ENCODE measurements around the gene RBPJL.

Gene RBPJL

GRCh38 chr20:45340236-45340847 is 33.7 kb downstream of the RBPJL start:
- no peak overlapping the region for H3K4me3 ChIP-seq (ENCODE audit: low read depth, low read length)
- DNase-seq (ENCODE audit: low read depth): no peak
- no peak for TF ChIP-seq CTCF (IDR thresholded peaks at IDR 0.05; ENCODE audit: insufficient read depth, low read depth, low read length, missing control alignments)

- no peak for DNase-seq (ENCODE audit: low read depth)
- H3K4me3 ChIP-seq (ENCODE audit: low read depth, low read length): no peak overlapping the region
- TF ChIP-seq CTCF (IDR thresholded peaks at IDR 0.05; ENCODE audit: insufficient read depth, low read depth, low read length, missing control alignments): no peak
Observed at GRCh38 chr20:45340951-45341350, 34.3 kb downstream of the RBPJL start.

DNA sequence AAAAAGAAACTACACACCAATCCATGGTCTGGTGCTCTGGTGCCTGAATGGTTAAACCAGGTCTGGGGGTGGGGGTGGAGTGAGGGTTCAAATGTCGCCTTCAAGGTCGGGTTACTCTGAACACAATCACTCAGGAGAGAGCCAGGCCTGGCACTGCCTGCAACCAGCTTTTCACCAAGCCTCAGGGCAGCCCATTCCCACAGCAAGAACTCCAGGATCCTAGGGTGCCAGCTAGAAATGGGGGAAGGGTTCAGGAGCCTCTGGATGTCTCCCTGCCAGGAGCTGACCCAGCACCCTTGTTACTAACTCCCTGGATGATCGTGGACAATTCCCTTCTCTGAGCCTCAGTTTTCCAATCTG is 34.9 kb downstream of the RBPJL start:
- H3K4me3 ChIP-seq (ENCODE audit: low read depth, low read length): no peak overlapping the region
- DNase-seq (ENCODE audit: low read depth): no peak
- no peak for TF ChIP-seq CTCF (IDR thresholded peaks at IDR 0.05; ENCODE audit: insufficient read depth, low read depth, low read length, missing control alignments)

DNA sequence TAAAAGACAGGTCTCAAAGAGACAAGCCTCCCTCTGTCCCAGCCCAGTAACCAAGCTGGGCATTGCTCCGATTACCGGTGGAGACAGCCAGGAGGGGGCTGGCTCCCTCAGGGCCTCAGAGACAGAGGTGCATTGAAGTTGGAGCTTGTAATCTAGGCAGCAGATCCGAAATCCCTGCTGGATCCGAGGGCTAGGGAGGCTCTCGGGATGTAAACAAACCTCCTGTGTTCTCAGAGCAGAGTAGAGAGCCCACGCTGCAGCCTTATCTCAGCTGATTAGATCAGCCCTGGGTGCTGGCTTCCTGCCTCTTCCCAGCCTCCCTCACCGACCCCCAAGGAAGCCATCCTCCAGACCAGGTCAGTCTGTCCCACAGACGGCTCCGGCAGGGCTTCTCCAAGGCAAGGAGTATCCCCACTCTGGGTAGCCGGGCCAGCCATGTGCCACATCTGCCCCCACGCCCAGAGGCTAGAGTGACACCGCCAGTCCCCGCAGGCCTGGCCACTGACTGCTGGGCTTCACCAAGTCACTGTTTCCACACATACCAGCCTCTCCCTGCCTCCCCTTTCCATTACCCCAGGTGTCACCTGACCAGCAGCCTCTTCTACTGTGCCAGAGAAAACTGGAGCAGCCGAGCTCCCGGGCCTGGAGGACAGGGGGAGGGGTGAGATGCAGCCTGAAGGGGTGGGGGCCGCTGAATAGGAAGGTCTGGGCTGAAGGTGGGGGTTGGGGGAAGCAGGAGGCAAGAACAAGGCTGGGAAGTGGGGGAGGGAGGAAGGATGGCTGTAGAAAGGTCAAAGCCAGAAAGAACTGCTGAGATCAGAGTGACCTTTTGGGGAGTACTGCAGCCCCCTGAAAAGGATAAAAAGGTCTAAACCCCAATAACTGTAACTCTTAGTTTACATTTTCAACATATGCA is 35.6 kb downstream of the RBPJL start:
- H3K4me3 ChIP-seq (ENCODE audit: low read depth, low read length): no peak overlapping the region
- no peak for DNase-seq (ENCODE audit: low read depth)
- no peak for TF ChIP-seq CTCF (IDR thresholded peaks at IDR 0.05; ENCODE audit: insufficient read depth, low read depth, low read length, missing control alignments)

DNA sequence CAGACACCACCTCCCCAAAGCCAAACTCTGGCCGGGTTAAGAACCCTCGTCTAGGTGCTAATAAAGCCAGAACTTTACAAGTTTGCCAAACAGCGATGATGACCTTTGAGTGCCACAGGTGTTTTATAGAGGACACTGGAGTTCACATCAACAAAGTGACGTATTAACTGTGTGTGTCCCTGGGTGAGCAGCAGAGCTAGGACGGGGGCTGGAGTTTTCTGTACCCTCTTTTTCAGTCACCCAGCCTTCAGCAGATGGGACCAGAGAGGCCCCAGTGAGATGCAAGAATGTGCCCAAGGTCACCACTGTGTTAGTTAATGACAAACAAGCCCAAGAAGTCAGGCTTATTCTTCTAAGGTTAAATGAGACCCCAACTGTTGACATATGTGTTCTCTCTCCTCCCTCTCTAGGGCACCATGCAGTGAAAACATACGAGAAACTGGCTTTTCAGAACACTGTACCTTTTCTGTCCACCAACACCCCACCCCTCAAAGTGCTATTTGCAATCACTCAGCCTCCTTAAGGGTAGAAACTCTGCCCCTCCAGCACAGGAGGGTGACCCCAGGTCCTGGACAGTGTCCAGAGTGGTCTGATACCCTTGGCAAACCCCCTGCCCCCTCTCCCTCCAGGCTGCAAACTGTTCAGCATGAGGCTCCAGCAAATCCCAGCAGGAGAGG is 36.4 kb downstream of the RBPJL start:
- H3K4me3 ChIP-seq (ENCODE audit: low read depth, low read length): no peak overlapping the region
- TF ChIP-seq CTCF (IDR thresholded peaks at IDR 0.05; ENCODE audit: insufficient read depth, low read depth, low read length, missing control alignments): no peak

DNA sequence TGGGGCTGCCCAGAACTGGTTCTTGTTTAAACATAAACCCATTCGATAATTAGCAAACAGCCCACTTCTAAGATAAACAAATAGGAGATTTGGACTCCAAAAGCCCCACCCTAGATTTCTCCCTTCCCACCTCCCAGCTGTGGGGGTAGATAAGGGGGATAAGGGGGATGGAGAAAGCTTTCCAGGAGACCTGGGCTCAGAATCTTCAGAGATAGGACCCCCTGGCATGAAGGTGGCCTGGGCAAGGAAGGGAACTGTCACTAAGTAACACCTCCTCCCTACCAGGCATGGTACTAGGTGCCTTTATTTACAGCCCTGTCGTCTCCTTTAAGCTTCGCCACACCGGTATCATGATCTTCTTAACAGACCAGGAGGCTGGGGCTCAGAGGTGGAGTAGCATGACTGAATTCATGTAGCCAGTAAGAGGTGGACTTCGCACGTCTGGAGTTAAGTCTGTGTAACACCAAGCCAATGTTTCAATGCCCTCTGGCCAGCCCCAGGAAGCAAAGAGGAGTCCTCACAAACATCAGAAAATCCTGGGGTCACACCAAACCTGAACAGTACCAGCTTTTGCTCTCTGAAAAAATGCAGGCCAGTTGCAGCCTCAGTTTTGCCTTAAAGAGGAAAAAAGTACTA is 37.0 kb downstream of the RBPJL start:
- DNase-seq (ENCODE audit: low read depth): no peak
- H3K4me3 ChIP-seq (ENCODE audit: low read depth, low read length): no peak overlapping the region
- no peak for TF ChIP-seq CTCF (IDR thresholded peaks at IDR 0.05; ENCODE audit: insufficient read depth, low read depth, low read length, missing control alignments)

More for the DNA sequence above, 36.4 kb downstream of the RBPJL start:
- DNase-seq (ENCODE audit: low read depth): no peak
